Left ventricle myocardium inferior (tissue), 1 donor: Measurements from ENCODE around the gene HAUS5. TPM values are rescaled to one million over a fixed set of nuclear protein-coding genes. Genes with fewer than 3 reads are reported as not detected.

Source experiments
- DNase-seq: peaks from one replicate; pipeline ENCODE4 v3.0.0-alpha.2; 2020
- H3K27ac ChIP-seq: fragments of 200-600 bp; replicated peaks from 2 replicates; pipeline ENCODE4 v1.8.0; 2021
- H3K27me3 ChIP-seq: fragments of 200-600 bp; 2 replicates; pipeline ENCODE4 v1.8.0; 2021; ENCODE audit warnings: low read depth
- H3K36me3 ChIP-seq: fragments of 200-600 bp; 2 replicates; pipeline ENCODE4 v1.8.0; 2021
- H3K4me1 ChIP-seq: fragments of 200-600 bp; 2 replicates; pipeline ENCODE4 v1.8.0; 2021
- H3K4me3 ChIP-seq: fragments of 200-600 bp; 2 replicates; pipeline ENCODE4 v1.8.0; 2021; ENCODE audit warnings: mild to moderate bottlenecking, moderate library complexity
- H3K9me3 ChIP-seq: fragments of 200-600 bp; replicated peaks from 2 replicates; pipeline ENCODE4 v1.8.0; 2021
- intact Hi-C: fragments of 100-400 bp; cut with micrococcal nuclease; formaldehyde crosslinking; loops from one replicate; pipeline ENCODE4 v1.11.0; 2022
- total RNA-seq: library from RNA; stranded (reverse); fragmentation: NEBNext Ultra II Directional; extraction: Animal tissue kit (Norgen Biotek cat#: 25700); gene quantifications from one replicate; pipeline ENCODE4 v1.2.1, GENCODE V29; 2021
- TF ChIP-seq, protein P1 (sequence below): fragments of 200-600 bp; IDR thresholded peaks from 2 replicates; pipeline ENCODE4 v1.8.0; 2021; ENCODE audit warnings: antibody characterized with exemption, mild to moderate bottlenecking, borderline replicate concordance
- donor health status: DM: no; HTN: yes; CAD: no; lungs with severe emphysema.

HAUS5 gene
- total RNA-seq, 1 donor from 2014 or later: 3.7 TPM

DNA sequence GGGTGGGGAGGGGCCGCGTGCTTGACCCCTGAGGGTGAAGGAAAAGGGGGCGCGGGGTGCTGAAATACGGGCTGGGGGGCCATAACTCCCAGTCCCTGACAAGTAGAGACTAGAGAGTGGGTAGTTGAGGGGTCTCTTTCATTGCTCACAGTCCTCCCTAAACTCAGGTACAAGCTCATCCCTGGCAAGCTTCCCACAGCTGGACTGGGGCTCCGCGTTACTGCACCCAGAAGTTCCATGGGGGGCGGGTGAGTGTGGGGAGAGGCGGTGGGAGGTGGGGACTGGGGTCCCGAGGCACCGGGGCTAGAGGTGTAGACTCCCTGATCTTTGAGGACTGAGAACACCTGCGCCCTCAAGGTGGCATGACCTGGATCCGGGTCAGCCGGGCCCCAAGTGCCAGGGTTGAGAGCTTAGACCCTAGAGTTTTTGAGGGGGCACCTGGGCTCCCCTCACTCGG, 30.3 kb downstream of the HAUS5 start:
- Histone ChIP-seq H3K9me3 (no peaks in the 10 kb centered on the region), H3K4me1 (peaks cover 35% of the 10 kb centered on the region), H3K27me3 (no peaks in the 10 kb centered on the region), H3K4me3 (peak overlapping the region; percentile 79), H3K36me3 (peaks cover 7% of the 10 kb centered on the region), H3K27ac (peak overlapping the region; percentile 89)
- TF ChIP-seq, protein P1, sequence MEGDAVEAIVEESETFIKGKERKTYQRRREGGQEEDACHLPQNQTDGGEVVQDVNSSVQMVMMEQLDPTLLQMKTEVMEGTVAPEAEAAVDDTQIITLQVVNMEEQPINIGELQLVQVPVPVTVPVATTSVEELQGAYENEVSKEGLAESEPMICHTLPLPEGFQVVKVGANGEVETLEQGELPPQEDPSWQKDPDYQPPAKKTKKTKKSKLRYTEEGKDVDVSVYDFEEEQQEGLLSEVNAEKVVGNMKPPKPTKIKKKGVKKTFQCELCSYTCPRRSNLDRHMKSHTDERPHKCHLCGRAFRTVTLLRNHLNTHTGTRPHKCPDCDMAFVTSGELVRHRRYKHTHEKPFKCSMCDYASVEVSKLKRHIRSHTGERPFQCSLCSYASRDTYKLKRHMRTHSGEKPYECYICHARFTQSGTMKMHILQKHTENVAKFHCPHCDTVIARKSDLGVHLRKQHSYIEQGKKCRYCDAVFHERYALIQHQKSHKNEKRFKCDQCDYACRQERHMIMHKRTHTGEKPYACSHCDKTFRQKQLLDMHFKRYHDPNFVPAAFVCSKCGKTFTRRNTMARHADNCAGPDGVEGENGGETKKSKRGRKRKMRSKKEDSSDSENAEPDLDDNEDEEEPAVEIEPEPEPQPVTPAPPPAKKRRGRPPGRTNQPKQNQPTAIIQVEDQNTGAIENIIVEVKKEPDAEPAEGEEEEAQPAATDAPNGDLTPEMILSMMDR: no peak
- intact Hi-C loops: no loop called here
- DNase-seq: no peak

DNA sequence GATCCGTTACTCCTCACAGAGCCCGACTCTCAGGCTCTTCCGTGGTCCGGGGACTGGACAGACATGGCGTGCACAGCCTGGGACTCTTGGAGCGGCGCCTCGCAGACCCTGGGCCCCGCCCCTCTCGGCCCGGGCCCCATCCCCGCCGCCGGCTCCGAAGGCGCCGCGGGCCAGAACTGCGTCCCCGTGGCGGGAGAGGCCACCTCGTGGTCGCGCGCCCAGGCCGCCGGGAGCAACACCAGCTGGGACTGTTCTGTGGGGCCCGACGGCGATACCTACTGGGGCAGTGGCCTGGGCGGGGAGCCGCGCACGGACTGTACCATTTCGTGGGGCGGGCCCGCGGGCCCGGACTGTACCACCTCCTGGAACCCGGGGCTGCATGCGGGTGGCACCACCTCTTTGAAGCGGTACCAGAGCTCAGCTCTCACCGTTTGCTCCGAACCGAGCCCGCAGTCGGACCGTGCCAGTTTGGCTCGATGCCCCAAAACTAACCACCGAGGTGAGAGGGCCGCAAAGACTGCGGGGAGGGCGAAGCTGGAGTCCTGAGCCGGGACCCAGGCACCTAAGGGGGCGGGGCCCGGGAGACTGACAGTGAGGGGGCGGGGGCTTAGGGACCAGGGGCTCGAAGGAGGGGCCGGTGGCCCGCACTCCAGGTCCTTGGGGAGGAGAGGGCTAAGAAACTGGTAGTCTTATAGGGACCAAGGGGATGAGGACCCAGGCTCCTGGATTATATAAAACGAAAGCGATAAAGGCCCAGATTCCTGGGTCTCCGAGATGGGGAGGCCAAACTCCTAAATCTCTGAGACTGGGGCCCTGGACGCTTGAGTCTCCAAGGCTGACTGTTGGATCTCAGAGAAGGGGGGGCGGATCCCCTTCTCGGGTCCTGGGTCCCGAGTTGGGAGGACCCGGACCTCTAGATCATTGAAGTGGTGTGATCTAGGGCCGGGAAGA, 31.0 kb downstream of the HAUS5 start:
- DNase-seq: peak; percentile 81
- intact Hi-C loops: no loop called here
- H3K9me3 ChIP-seq: no peaks in the 10 kb centered on the region

DNA sequence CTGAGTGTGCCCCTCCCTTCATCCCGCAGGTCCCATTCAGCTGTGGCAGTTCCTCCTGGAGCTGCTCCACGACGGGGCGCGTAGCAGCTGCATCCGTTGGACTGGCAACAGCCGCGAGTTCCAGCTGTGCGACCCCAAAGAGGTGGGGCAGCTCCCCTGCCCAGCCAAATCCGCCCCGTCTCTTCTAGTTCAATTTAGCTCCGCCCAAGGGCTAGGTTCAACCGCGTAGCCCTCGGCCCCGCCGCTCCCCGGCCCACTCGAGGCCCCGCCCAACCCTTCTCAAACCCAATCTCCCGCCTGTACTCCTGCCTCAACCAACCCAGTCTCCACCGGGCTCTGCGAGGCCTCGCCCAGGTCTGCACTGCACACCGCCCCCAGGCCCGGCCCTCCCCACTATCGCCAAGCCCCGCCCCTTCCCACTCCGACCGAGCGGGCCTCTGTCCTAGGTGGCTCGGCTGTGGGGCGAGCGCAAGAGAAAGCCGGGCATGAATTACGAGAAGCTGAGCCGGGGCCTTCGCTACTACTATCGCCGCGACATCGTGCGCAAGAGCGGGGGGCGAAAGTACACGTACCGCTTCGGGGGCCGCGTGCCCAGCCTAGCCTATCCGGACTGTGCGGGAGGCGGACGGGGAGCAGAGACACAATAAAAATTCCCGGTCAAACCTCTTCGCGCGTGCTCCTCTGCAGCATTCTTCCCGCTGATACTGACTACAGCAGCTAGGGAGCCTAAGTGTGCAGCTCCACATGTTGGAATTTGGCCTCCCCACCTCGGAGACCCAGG, 31.9 kb downstream of the HAUS5 start:
- TF ChIP-seq, protein P1: no peak
- peak; percentile 96 for DNase-seq
- Histone ChIP-seq H3K4me3 (peak overlapping the region; percentile 79), H3K27me3 (no peaks in the 10 kb centered on the region), H3K36me3 (no peaks in the 10 kb centered on the region), H3K27ac (peak overlapping the region; percentile 89), H3K9me3 (no peaks in the 10 kb centered on the region), H3K4me1 (peaks cover 49% of the 10 kb centered on the region)
- intact Hi-C loops: no loop called here

More for the DNA sequence above, 31.0 kb downstream of the HAUS5 start:
- Histone ChIP-seq H3K4me3 (peak overlapping the region; percentile 79), H3K4me1 (peaks cover 40% of the 10 kb centered on the region), H3K27ac (peak overlapping the region; percentile 89), H3K27me3 (no peaks in the 10 kb centered on the region), H3K36me3 (no peaks in the 10 kb centered on the region)
- TF ChIP-seq, protein P1: no peak

DNA sequence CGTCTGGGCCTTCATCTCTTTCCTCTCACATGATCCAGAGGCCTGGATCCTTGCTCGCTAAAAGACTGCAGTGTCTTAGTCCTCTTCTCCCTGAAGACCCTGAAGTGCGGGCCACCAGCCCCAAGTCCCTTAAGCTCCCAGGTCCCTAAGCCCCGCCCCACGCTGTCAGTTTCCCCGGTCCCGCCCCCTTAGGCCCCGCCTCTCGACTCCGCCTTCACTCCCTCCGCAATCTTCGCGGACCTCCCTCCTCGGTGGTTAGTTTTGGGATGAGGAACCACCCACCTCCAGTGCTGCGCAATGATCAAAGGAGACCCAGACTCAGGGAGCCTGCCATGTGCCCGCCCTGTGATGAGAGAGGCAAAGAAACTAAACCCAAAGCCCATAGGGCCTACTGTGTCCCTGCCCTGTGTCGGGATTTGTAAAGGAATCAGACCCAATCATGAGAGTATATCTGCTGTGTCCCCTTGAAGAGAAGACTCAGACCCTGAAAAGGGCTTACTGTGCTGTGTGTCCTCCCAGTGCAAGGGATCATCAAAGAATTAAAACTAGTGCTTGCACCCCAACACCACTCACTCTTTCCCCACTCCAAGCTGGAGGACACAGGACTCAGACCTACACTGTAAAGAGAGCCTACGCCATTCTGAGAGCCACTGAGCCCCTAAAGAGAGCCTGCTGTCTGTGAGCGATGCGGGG, 32.6 kb downstream of the HAUS5 start:
- peak overlapping the region; percentile 89 for H3K27ac ChIP-seq
- H3K4me1 ChIP-seq: peaks cover 56% of the 10 kb centered on the region
- H3K36me3 ChIP-seq: no peaks in the 10 kb centered on the region
- peak; percentile 90 for DNase-seq
- H3K4me3 ChIP-seq: peak overlapping the region; percentile 79
- no peaks in the 10 kb centered on the region for H3K9me3 ChIP-seq
- intact Hi-C loops: no loop called here
- TF ChIP-seq, protein P1: no peak
- H3K27me3 ChIP-seq: no peaks in the 10 kb centered on the region
